Stimulated activated CD4-positive, alpha-beta T cell treated with anti-CD3 and anti-CD28 coated beads, Interleukin-2, amount 100 ng/mL, for 4 hours (primary cell): ENCODE measurements around the gene EDN3.

Source experiments
- DNase-seq: peaks from one replicate; pipeline ENCODE4 v3.0.0-alpha.2; 2020; ENCODE audit warnings: low read depth

The EDN3 gene

GRCh38 chr20:59300333-59301081 is at the start of gene EDN3:
EDN3 (plus strand) TSS chr20:59300611; CDS start chr20:59300813, 202 bp downstream.
- no peak for DNase-seq

- DNase-seq: no peak
These were observed 47.1 kb upstream of the EDN3 start for GRCh38 chr20:59253325-59253724.

- DNase-seq: no peak
These were observed 46.6 kb upstream of the EDN3 start for GRCh38 chr20:59253779-59254319.

GRCh38 chr20:59255256-59255655 is 45.2 kb upstream of the EDN3 start:
- no peak for DNase-seq

- no peak for DNase-seq
These were observed 42.2 kb upstream of the EDN3 start for GRCh38 chr20:59258221-59258621.

- DNase-seq: no peak
These were observed 40.5 kb upstream of the EDN3 start for GRCh38 chr20:59259946-59260345.

GRCh38 chr20:59265298-59265697 is 35.1 kb upstream of the EDN3 start:
- no peak for DNase-seq

- no peak for DNase-seq
These were observed 31.5 kb upstream of the EDN3 start for GRCh38 chr20:59268870-59269269.

- DNase-seq: no peak
These were observed 30.9 kb upstream of the EDN3 start for GRCh38 chr20:59269411-59270025.

GRCh38 chr20:59270380-59270779 is 30.0 kb upstream of the EDN3 start:
- no peak for DNase-seq

GRCh38 chr20:59273739-59274357 is 26.6 kb upstream of the EDN3 start:
- DNase-seq: no peak

- DNase-seq: no peak
These were observed 23.5 kb upstream of the EDN3 start for GRCh38 chr20:59276938-59277337.

GRCh38 chr20:59284470-59284869 is 15.9 kb upstream of the EDN3 start:
- DNase-seq: no peak

GRCh38 chr20:59289994-59290393 is 10.4 kb upstream of the EDN3 start:
- DNase-seq: no peak

- DNase-seq: no peak
These were observed 8.5 kb upstream of the EDN3 start for GRCh38 chr20:59291740-59292383.

GRCh38 chr20:59295531-59295930 is 4.9 kb upstream of the EDN3 start:
- DNase-seq: no peak

- no peak for DNase-seq
These were observed 2.7 kb upstream of the EDN3 start for GRCh38 chr20:59297686-59298085.

- DNase-seq: no peak
These were observed 472 bp upstream of the EDN3 start for GRCh38 chr20:59299945-59300332.

- DNase-seq: no peak
These were observed 1.1 kb downstream of the EDN3 start for GRCh38 chr20:59301343-59302007.

- DNase-seq: no peak
These were observed 5.7 kb downstream of the EDN3 start for GRCh38 chr20:59305908-59306655.

GRCh38 chr20:59307270-59307669 is 6.9 kb downstream of the EDN3 start:
- DNase-seq: no peak
